Measurements from ENCODE around the gene DBF4B. TPM values are rescaled to one million over a fixed set of nuclear protein-coding genes. Genes with fewer than 3 reads are reported as not detected.
A peak's percentile ranks its signal among the peaks of the same experiment; 100 is the strongest.

The DBF4B gene
- total and polyA plus RNA-seq, 2 of the 13 experiments (the other 11 are each of a cell fraction or from before 2014, with no cell fraction given), result 11.7 to 13.2 TPM

DNA sequence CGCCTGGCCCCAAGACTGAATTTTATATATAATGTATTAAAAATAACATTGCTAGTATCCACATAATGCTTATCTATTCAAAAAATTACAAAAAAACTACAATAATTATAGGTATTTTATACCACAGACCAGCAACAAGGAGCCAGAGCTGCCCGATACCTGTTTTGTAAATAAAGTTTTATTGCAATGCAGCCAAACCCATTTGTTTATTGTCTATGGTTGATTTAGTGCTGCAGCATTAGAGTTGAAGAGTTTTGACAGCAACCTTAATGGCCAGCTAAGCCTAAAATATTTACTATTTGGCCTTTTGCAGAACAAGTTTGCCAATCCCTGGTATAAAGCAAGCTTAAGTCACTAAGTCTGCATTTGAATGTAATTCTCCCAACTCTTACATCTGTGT is 46.6 kb upstream of the DBF4B start (continued):
- TF ChIP-seq UBTF (CRISPR knock-in tag; IDR thresholded peaks at IDR 0.05), result no peak
- no peak for TF ChIP-seq U2AF1 (optimal IDR thresholded peaks at IDR 0.05; ENCODE audit: low read depth, low read length)
- no peak for TF ChIP-seq ZNF34 (CRISPR knock-in tag; IDR thresholded peaks at IDR 0.05; ENCODE audit: borderline replicate concordance)
- TF ChIP-seq ZNF337 (CRISPR knock-in tag; IDR thresholded peaks at IDR 0.05; ENCODE audit: borderline replicate concordance, low read depth), result no peak

GRCh38 chr17:44663095-44663494 is 45.4 kb upstream of the DBF4B start:
- Histone ChIP-seq H3K27ac (ENCODE audit: extremely low read length, insufficient read depth, low read length) (no peak overlapping the region), H3K4me1 (ENCODE audit: insufficient read depth, low read length) (no peaks in the 10 kb centered on the region), H4K20me1 (ENCODE audit: insufficient read depth, low read length) (no peaks in the 10 kb centered on the region), H3K9ac (ENCODE audit: insufficient read depth, low read depth, low read length) (no peak overlapping the region), H3K36me3 (replicated peaks in 1 of 2; ENCODE audit: control insufficient read depth in 1 of 2, insufficient read depth in 2 of 2, low read length in 2 of 2) (no peaks in the 10 kb centered on the region), H3K9me3 (ENCODE audit: low read length) (no peaks in the 10 kb centered on the region), H3K4me2 (ENCODE audit: low read depth, low read length) (no peak overlapping the region), H3K27me3 (ENCODE audit: control insufficient read depth in 1 of 2, insufficient read depth in 2 of 2, low read length in 2 of 2) (no peaks in the 10 kb centered on the region), H2AFZ (ENCODE audit: low read length) (no peak overlapping the region), H3K4me3 (replicated peaks in 1 of 3; ENCODE audit: insufficient read depth in 1 of 3, low read depth in 2 of 3, low read length in 3 of 3) (no peak overlapping the region), H3K79me2 (ENCODE audit: insufficient read depth, low read length) (no peaks in the 10 kb centered on the region)
- FAIRE-seq (no peak), ATAC-seq (no peak), DNase-seq (ENCODE audit: low spot score) (no peak)
- no peak for TF ChIP-seq ZSCAN9 (CRISPR knock-in tag; IDR thresholded peaks at IDR 0.05; ENCODE audit: borderline replicate concordance)
- TF ChIP-seq CREB1 (IDR thresholded peaks at IDR 0.05), result peak; percentile 90
- TF ChIP-seq CREB1 (CRISPR knock-in tag; IDR thresholded peaks at IDR 0.05), result no peak
- 2% methylated on average over 1 of the region's 1 CpG for WGBS (ENCODE audit: low lambda C conversion rate)
- no TSS peak for BruUV-seq (replicated peaks)
- intact Hi-C loops (cut with micrococcal nuclease; ENCODE audit: unreplicated experiment) (no loop called here), in situ Hi-C loops (cut with HindIII; ENCODE audit: extremely low pct_ligation_motif_present, low pct_unique_long_range_greater_than_20kb) (no loop called here)
- ChIA-PET CTCF (ENCODE audit: low intra/inter-chr PET ratio, low total read pairs) (no interaction called here), POLR2A (no interaction called here)

All from HepG2 (cell line).